NCI-H1092 treated with DMSO at 0.1 percent for 48 hours (cell line): ENCODE results near the gene SMCO4.
"Not testable (repeated sequence)": the region's sequence is repeated elsewhere in the genome, so short reads cannot be mapped to it uniquely, and the experiment has no call there.

Experiments used
- DNase-seq: peaks from one replicate; lab custom pipeline; 2025; lab: John Stamatoyannopoulos, UW

The SMCO4 gene

DNA sequence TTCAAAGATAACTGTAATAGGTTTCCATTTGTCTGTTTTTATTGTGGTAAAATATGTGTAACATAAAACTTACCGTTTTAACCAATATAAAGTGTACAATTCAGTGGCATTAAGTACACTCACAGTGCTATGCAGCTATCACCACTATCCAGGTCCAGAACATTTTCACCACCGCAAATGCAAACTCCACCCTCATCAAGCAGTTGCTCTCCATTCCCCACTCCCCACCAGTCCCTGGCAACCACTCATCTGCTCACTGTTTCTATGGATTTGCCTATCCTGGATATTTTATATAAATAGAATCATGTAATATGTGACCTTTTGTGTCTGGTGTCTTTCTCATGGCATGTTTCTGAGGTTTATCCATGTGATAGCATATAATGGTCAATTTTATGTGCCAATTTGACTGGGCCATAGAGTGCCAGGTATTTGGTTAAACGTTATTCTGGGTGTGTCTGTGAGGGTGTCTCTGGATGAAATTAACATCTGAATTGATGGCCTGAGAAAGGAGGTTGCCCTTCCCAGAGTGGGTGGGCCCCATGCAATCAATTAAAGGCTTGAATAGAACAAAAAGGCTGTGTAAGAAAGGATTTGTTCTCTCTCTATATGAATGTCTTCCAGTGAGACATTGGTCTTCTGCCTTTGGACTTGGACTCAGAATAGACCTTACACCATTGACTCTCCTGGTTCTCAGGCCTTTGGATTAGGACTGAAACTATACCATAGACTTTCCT is 17.2 kb upstream of the SMCO4 start:
- no peak for DNase-seq

DNA sequence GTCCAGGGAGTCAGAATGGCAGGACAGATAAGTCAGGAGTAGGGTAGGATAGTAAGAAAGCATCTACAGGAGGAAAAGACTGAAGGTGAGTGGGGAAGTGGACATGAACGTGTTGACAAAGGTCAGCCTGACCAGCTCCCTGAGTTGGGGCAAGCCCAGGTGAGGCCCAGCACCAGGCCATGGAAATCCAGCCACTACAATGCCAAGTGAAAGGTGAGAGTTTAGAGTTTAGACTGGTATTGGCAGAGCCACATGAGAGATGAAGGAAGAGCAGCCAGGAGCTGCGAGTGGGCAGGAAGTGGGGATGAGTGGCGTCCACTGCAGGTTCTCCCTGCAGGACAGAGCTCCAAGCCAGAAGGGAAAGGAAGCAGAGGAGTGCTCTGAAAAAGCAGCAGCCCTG is 16.5 kb upstream of the SMCO4 start:
- no peak for DNase-seq

DNA sequence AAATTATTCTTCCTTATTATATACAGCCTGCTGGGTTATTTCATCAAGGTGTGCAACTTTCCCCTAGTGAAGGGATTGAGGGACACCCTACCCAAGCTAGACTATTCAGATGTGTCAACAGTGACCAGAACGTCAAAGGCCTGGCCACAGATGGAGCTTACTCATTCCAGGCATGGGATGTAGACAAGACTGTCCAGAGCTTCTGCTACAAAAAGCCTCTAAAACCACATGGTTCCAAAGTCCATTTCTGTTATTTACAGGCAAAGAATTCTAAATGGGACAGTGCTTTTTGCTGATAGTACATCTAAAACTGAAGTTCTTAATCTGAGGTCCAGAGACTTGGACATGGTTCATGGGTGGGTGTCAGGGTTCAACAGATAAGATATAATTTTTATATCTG is 9.7 kb upstream of the SMCO4 start:
- no peak for DNase-seq

DNA sequence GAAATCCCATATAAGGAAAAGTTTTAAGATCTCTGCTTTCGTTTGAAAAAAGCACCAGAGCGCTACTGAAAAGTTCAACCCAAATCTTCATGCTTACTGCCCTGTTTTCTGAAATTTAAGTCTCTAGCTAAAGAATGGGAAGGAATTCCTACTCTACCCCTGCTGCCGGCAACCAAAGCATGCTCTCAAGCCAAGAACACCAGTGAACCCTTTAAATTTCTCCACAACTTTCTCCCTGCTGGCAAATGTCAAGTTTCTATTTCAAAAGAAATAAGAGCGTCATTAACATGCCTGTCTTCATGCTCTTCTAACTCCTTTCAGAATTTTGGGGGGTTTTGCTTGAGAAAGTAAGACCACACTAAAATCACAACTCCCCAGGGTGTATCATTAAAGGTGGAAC is 6.8 kb upstream of the SMCO4 start:
- no peak for DNase-seq

GRCh38 chr11:93548679-93549319 is 5.6 kb upstream of the SMCO4 start:
- DNase-seq: no peak

GRCh38 chr11:93547773-93548172 is 4.6 kb upstream of the SMCO4 start:
- no peak for DNase-seq

DNA sequence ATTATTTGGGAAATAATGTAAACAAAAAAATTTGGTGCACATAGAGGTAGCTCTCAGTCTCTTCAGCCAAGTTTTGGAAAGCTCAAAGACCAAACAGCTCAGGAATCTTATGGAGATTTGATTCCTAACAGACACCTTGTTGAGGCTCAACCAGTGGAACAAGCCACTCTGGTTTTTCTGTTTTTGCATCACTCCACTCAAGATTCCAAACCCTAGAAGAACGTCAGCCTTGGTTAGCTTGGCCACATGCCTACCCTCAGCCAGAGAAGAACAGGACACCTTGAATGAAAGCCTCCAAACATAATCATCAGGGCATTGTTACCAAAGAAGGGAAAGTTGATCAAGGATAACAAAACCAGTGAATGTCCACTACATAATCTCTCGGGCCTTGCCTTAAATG is 3.8 kb upstream of the SMCO4 start:
- DNase-seq: no peak

GRCh38 chr11:93545566-93545965 is 2.4 kb upstream of the SMCO4 start:
- no peak for DNase-seq

DNA sequence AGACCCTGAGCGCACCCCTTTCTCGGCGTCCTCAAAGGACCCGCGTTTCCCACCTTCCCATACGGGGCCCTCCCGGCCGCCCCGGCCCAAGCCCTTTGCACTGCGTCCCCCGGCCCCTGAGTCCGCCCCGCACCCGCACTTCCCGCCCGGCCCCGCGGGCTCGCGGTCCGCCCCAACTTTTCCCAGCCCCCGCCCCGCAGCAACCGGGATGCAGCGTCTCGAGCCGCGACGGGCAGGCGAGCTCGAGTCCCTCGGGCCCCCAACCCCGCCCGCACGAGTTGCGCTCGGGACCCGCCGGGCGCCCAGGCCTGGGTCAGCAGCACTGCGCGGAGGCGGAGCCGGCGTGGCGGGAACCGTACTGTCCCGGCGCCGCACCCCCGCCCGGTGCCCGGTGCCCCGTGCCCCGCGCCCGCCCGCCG is 371 bp downstream of the SMCO4 start:
- DNase-seq: no peak

GRCh38 chr11:93541884-93542810 is 1.0 kb downstream of the SMCO4 start:
- DNase-seq: peak; percentile 80

DNA sequence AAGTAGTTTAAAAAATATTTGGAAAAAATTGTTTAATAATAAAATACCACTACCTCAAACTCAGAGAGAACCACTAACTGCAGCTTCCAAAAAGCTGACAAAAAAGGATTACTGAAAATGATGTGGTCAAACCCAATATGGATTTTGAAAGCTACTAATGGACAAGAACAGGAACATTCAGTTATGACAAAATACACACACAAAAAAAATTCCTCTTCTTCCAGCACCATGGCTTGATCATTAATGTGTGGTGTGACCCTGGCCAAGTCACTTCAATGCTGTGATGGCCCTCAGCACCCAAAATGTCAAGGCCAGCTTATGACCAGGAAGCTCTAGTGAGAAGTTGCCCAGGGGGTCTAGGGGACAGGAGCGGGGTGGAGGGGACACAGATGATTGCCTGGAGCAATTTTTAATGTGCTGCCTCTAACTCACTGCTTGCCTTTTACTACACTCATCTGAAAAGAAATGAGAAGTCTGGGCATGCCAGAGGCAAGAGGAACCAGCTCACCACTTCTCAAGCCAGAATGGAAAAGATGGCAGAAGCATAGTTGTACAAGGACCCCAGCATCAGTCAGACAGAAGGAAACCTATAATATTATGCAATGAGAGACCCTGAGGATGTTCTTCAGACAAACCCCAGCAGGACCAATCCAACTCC is 2.2 kb downstream of the SMCO4 start:
- DNase-seq: no peak

GRCh38 chr11:93540337-93540736 is 2.9 kb downstream of the SMCO4 start:
- DNase-seq: no peak

DNA sequence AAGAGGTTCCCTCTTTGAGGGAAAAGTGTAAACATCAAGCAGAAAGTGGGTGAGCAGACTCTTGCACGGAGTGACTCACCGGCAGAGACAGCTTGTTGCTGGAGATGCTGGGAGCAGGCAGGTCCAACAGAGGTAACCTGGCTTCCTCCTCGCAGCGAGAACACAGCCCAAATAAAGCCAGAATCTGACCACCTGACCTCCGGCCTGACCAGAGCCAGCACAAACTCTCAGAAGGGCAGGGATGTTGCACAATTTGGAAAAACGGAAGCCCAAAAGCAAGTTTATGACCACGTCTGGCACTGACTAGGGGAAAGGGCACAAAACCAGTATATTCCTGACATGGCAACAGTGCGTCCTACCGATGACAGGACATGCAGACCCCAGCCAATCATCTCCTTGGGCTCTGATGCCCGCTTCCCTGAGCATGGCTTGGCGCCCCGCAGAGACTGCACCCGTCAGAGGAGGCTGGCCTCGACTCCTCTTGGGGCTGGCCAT is 5.4 kb downstream of the SMCO4 start:
- no peak for DNase-seq

DNA sequence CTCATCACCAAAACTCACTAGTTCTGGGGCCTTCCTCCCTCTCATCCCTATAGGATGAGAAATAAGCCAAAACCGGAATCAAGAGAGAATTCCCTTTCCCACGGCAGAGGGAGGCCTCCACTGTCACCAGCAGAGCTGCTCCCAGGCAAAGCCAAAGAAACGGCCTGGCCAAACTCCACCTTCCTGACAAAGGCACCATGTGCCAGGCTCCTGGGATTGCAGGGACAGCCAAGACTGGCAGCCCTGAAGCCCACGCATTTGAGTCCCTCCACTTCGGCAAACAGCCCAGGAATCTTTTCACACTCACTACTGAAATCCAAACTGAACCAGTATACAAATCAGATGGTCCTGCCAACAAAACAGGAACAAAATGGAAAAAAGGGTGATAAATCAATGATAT is 6.1 kb downstream of the SMCO4 start:
- peak; percentile 78 for DNase-seq

DNA sequence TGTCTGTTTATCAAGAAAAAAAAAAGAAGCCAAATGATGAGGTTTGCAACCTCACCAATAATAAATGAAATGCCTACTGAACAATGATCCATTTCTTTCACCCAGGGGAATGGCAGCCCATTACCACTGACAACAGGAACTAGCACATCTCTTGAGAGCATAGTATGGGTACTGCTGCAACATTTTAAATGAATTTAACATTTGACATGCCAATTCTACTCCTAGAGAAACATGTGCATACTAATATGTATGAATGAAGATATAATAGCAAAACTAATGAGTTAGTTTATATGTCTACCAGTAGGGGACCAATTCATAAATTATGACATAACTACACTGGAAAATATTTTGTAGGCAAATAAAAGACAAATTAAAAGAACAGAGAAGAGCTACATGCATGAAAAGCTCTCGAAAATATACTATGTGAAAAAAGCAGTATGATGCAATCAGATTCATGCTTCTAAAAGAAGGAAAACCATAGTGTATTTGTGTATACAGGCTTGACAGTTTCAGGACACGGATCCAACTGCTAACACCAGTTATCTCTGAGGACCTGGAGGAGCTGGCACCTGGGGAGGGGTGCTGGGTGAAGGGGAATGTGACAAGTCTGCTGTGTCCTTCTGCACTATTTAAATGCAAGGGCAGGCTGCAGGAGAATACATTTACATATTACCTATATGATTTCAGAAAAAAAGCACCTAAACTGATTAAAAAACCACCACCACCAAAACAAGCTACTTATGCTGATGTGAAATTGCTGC is 6.9 kb downstream of the SMCO4 start:
- peak; percentile 59 for DNase-seq

DNA sequence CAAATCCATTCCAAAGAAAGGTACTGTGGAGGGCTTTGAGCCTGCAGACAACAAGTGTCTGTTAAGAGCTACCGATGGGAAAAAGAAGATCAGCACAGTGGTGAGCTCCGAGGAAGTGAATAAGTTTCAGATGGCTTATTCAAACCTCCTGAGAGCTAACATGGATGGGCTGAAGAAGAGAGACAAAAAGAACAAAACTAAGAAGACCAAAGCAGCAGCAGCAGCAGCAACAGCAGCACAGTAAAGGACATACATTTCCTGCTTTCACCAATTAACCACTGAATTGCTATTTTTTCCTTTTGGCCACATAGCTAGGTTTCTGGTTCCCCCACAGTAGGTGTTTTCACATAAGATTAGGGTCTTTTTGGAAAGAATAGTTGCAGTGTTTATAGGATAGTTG is 7.6 kb downstream of the SMCO4 start:
- DNase-seq: not testable (repeated sequence)

DNA sequence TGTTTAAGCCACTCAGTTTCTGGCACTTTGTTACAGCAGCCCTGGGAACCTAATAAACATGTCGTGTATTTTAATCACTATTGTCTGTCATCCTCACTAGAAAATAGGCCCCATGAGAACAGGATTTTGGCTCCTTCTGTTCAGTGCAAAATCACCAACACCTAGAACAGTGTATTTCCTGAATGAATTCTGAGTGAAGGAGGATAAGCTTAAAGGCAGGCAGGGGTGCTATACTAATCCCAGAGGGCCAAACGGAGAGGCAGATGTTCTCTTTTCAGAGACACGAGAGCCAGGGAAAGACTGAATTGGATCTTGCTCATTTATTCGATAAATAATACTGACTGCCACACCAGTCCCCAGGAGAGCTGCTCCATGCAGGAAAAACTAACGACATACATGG is 10.4 kb downstream of the SMCO4 start:
- DNase-seq: no peak

DNA sequence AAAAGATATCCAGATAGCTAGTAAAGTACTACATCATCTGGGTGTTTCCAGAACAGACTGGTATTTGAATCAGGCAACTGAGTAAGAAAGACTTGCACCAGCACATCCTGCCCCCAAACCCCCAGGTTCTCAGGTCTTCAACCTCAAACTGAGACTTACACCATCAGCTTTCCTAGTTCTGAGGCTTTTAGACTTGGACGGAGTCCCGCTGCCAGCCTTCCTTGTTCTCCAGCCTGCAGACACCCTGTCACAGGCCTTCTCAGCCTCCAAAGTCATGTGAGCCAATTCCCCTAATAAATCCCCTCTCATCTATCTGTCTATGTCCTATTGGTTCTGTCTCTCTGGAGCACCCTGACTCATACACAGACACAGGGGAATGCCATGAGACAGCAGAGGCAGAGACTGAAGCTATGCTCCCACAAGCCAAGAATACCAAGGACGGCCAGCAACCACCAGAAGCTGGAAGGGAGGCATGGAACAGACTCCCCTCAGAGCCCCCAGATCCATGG is 10.9 kb downstream of the SMCO4 start:
- no peak for DNase-seq

- no peak for DNase-seq
Measured at GRCh38 chr11:93530468-93530826, 12.7 kb downstream of the SMCO4 start.

DNA sequence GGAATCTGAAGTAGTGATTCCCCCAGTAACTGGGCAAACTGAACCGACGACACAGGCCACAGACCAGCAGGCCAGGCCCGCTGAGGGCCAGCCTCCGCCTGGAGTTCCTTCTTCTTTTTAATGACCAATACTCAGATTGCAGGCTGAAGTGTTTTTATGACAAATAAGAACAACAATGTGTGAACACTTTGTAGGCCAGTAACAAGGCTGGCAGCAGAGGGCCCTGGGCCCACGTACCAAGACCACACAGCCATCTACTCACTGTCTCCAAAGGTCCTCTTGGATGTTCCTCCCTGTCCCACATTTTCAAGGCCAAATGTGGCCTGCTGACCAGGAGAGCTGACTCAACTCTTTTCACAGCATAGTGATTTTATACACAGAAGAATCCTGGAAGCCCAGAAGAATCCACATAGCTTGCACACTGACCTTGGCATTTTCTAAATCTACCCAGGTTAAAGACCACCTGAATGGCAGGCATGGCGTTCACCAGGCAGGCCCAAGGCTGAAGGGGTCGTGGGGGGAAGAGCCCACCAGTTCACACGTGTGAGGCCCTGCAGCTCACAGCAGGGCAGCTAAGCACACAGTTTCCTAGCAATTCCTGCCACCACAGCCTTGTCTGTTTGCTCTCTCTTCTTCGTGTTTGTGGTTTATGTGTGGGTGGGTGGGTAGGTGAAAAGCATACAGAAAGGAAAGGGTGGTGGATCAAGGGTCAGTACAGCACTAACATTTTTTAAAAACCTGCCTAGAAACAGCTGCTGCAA is 13.3 kb downstream of the SMCO4 start:
- peak; percentile 26 for DNase-seq
